ENCODE measurements around the gene KRTAP12-1. TPM values are rescaled to one million over a fixed set of nuclear protein-coding genes. Genes with fewer than 3 reads are reported as not detected.
"Not testable (repeated sequence)": the region's sequence is repeated elsewhere in the genome, so short reads cannot be mapped to it uniquely, and the experiment has no call there.

KRTAP12-1 gene
- total and polyA plus RNA-seq, 2 donors (not counting 1 experiment from before 2014, with no cell fraction given) = not detected

GRCh38 chr21:44694776-44695175 is 12.8 kb upstream of the KRTAP12-1 start:
- Histone ChIP-seq H3K9ac (ENCODE audit: insufficient read depth, low read length) (no peak overlapping the region), H3K4me2 (ENCODE audit: extremely low read depth, insufficient read depth, low read length) (no peak overlapping the region), H3K27ac (ENCODE audit: insufficient read depth, low read length) (no peak overlapping the region), H3K9me3 (ENCODE audit: control insufficient read depth, insufficient read depth, low read depth, low read length) (no peaks in the 10 kb centered on the region), H3K27me3 (ENCODE audit: control insufficient read depth, insufficient read depth, low read length) (peaks cover 5% of the 10 kb centered on the region), H3K4me3 (replicated peaks in 1 of 4; ENCODE audit: control extremely low read depth in 1 of 4, insufficient read depth in 1 of 4, low read depth in 3 of 4, low read length in 4 of 4) (no peak overlapping the region), H3K79me2 (ENCODE audit: control insufficient read depth, insufficient read depth, low read length) (no peaks in the 10 kb centered on the region), H3K36me3 (ENCODE audit: control insufficient read depth, insufficient read depth, low read length) (no peaks in the 10 kb centered on the region), H3K4me1 (ENCODE audit: control insufficient read depth, extremely low read depth, insufficient read depth, low read length) (no peaks in the 10 kb centered on the region), H4K20me1 (ENCODE audit: control insufficient read depth, extremely low read depth, insufficient read depth, low read length) (no peaks in the 10 kb centered on the region), H2AFZ (ENCODE audit: low read length) (no peak overlapping the region)
- DNase-seq (ENCODE audit: low read depth in 2 of 2) = no peak
- no peak for TF ChIP-seq CTCF (conservative IDR thresholded peaks at IDR 0.05 in 1 of 2, IDR thresholded peaks at IDR 0.05 in 1 of 2; ENCODE audit: low read depth in 1 of 2, low read length in 2 of 2)
- TF ChIP-seq EZH2 (IDR thresholded peaks at IDR 0.05; ENCODE audit: low read length, missing control alignments) = no peak

GRCh38 chr21:44692798-44693512 is 11.0 kb upstream of the KRTAP12-1 start:
- no peaks in the 10 kb centered on the region for H3K4me1 ChIP-seq (ENCODE audit: control insufficient read depth, extremely low read depth, insufficient read depth, low read length)
- H3K79me2 ChIP-seq (ENCODE audit: control insufficient read depth, insufficient read depth, low read length) = no peaks in the 10 kb centered on the region
- H3K4me2 ChIP-seq (ENCODE audit: extremely low read depth, insufficient read depth, low read length) = no peak overlapping the region
- no peaks in the 10 kb centered on the region for H3K9me3 ChIP-seq (ENCODE audit: control insufficient read depth, insufficient read depth, low read depth, low read length)
- no peaks in the 10 kb centered on the region for H4K20me1 ChIP-seq (ENCODE audit: control insufficient read depth, extremely low read depth, insufficient read depth, low read length)
- no peak overlapping the region for H2AFZ ChIP-seq (ENCODE audit: low read length)
- TF ChIP-seq CTCF (conservative IDR thresholded peaks at IDR 0.05 in 1 of 2, IDR thresholded peaks at IDR 0.05 in 1 of 2; ENCODE audit: low read depth in 1 of 2, low read length in 2 of 2) = no peak
- H3K36me3 ChIP-seq (ENCODE audit: control insufficient read depth, insufficient read depth, low read length) = no peaks in the 10 kb centered on the region
- H3K27ac ChIP-seq (ENCODE audit: insufficient read depth, low read length) = no peak overlapping the region
- DNase-seq (ENCODE audit: low read depth in 2 of 2) = no peak
- peaks cover 5% of the 10 kb centered on the region for H3K27me3 ChIP-seq (ENCODE audit: control insufficient read depth, insufficient read depth, low read length)
- no peak overlapping the region for H3K9ac ChIP-seq (ENCODE audit: insufficient read depth, low read length)
- no peak overlapping the region for H3K4me3 ChIP-seq (replicated peaks in 1 of 4; ENCODE audit: control extremely low read depth in 1 of 4, insufficient read depth in 1 of 4, low read depth in 3 of 4, low read length in 4 of 4)

- H3K4me3 ChIP-seq (replicated peaks in 1 of 4; ENCODE audit: control extremely low read depth in 1 of 4, insufficient read depth in 1 of 4, low read depth in 3 of 4, low read length in 4 of 4) = no peak overlapping the region
- no peaks in the 10 kb centered on the region for H3K36me3 ChIP-seq (ENCODE audit: control insufficient read depth, insufficient read depth, low read length)
- no peak overlapping the region for H3K9ac ChIP-seq (ENCODE audit: insufficient read depth, low read length)
- H3K4me2 ChIP-seq (ENCODE audit: extremely low read depth, insufficient read depth, low read length) = no peak overlapping the region
- H3K79me2 ChIP-seq (ENCODE audit: control insufficient read depth, insufficient read depth, low read length) = no peaks in the 10 kb centered on the region
- TF ChIP-seq EZH2 (IDR thresholded peaks at IDR 0.05; ENCODE audit: low read length, missing control alignments) (no peak), CTCF (conservative IDR thresholded peaks at IDR 0.05 in 1 of 2, IDR thresholded peaks at IDR 0.05 in 1 of 2; ENCODE audit: low read depth in 1 of 2, low read length in 2 of 2) (no peak)
- H3K9me3 ChIP-seq (ENCODE audit: control insufficient read depth, insufficient read depth, low read depth, low read length) = no peaks in the 10 kb centered on the region
- H3K27me3 ChIP-seq (ENCODE audit: control insufficient read depth, insufficient read depth, low read length) = peaks cover 4% of the 10 kb centered on the region
- no peak overlapping the region for H2AFZ ChIP-seq (ENCODE audit: low read length)
- no peak overlapping the region for H3K27ac ChIP-seq (ENCODE audit: insufficient read depth, low read length)
- H3K4me1 ChIP-seq (ENCODE audit: control insufficient read depth, extremely low read depth, insufficient read depth, low read length) = no peaks in the 10 kb centered on the region
- no peaks in the 10 kb centered on the region for H4K20me1 ChIP-seq (ENCODE audit: control insufficient read depth, extremely low read depth, insufficient read depth, low read length)
- no peak for DNase-seq (ENCODE audit: low read depth in 2 of 2)
These were observed 9.7 kb upstream of the KRTAP12-1 start for GRCh38 chr21:44691686-44692085.

GRCh38 chr21:44689740-44690139 is 7.8 kb upstream of the KRTAP12-1 start:
- not testable (repeated sequence) for H2AFZ ChIP-seq (ENCODE audit: low read length); H3K9ac ChIP-seq (ENCODE audit: insufficient read depth, low read length); DNase-seq (ENCODE audit: low read depth in 2 of 2); H3K4me3 ChIP-seq (replicated peaks in 1 of 4; ENCODE audit: control extremely low read depth in 1 of 4, insufficient read depth in 1 of 4, low read depth in 3 of 4, low read length in 4 of 4); H4K20me1 ChIP-seq (ENCODE audit: control insufficient read depth, extremely low read depth, insufficient read depth, low read length); H3K27me3 ChIP-seq (ENCODE audit: control insufficient read depth, insufficient read depth, low read length); H3K4me2 ChIP-seq (ENCODE audit: extremely low read depth, insufficient read depth, low read length); H3K79me2 ChIP-seq (ENCODE audit: control insufficient read depth, insufficient read depth, low read length); H3K9me3 ChIP-seq (ENCODE audit: control insufficient read depth, insufficient read depth, low read depth, low read length); H3K4me1 ChIP-seq (ENCODE audit: control insufficient read depth, extremely low read depth, insufficient read depth, low read length); H3K36me3 ChIP-seq (ENCODE audit: control insufficient read depth, insufficient read depth, low read length); H3K27ac ChIP-seq (ENCODE audit: insufficient read depth, low read length)

Data from fibroblast of lung (primary cell).